ENCODE data around the gene SLC43A3. TPM values are rescaled to one million over a fixed set of nuclear protein-coding genes. Genes with fewer than 3 reads are reported as not detected.

SLC43A3 gene
- total and polyA plus RNA-seq, 9 of the 15 experiments (the other 6 are each of a cell fraction or from before 2014, with no cell fraction given) = 63.7 to 281 (median 139) TPM

GRCh38 chr11:57428643-57429042 lies 1.7 kb upstream of the SLC43A3 start (continued):
- TF ChIP-seq HDAC3 (IDR thresholded peaks at IDR 0.05; ENCODE audit: borderline replicate concordance, partially characterized antibody) (no peak), NCOA6 (IDR thresholded peaks at IDR 0.05) (no peak), ZNF232 (CRISPR knock-in tag; IDR thresholded peaks at IDR 0.05) (no peak), ZNF764 (CRISPR knock-in tag; IDR thresholded peaks at IDR 0.05; ENCODE audit: low read depth) (no peak), PTTG1 (tag; IDR thresholded peaks at IDR 0.05; ENCODE audit: low read depth) (no peak), PKNOX1 (IDR thresholded peaks at IDR 0.05) (peak; percentile 36; the same call in 1 of the 2 replicates), CSDE1 (IDR thresholded peaks at IDR 0.05) (no peak), NR2C2 (CRISPR knock-in tag; IDR thresholded peaks at IDR 0.05) (no peak), NR2C2 (tag; IDR thresholded peaks at IDR 0.05) (no peak), ZNF696 (CRISPR knock-in tag; conservative IDR thresholded peaks at IDR 0.05) (no peak), SMAD1 (IDR thresholded peaks at IDR 0.05; ENCODE audit: low read depth, low read length, partially characterized antibody) (no peak), RCOR1 (IDR thresholded peaks at IDR 0.05; ENCODE audit: borderline replicate concordance in 1 of 2, low read depth in 2 of 2, low read length in 2 of 2) (peak in 1 of 2 experiments; percentile 63; a peak in 1 of 4 replicates), UBTF (IDR thresholded peaks at IDR 0.05; ENCODE audit: borderline replicate concordance in 1 of 2, low read depth in 2 of 2, low read length in 2 of 2) (peak in 1 of 2 experiments; percentile 70; a peak in 1 of 4 replicates), TCF3 (CRISPR knock-in tag; IDR thresholded peaks at IDR 0.05) (0 out of 2 replicates have a peak, but pooled peaks have one; percentile 21), SP1 (CRISPR knock-in tag; IDR thresholded peaks at IDR 0.05) (0 out of 2 replicates have a peak, but pooled peaks have one; percentile 23), EP300 (IDR thresholded peaks at IDR 0.05; ENCODE audit: low read length) (peak; percentile 36; the same call in 1 of the 2 replicates), TAL1 (IDR thresholded peaks at IDR 0.05) (peak; percentile 38), BRF2 (IDR thresholded peaks at IDR 0.05; ENCODE audit: borderline replicate concordance, insufficient read depth, insufficient read length) (no peak), FOSL1 (tag; conservative IDR thresholded peaks at IDR 0.05) (no peak), MCM3 (IDR thresholded peaks at IDR 0.05) (no peak), CHD4 (IDR thresholded peaks at IDR 0.05; ENCODE audit: insufficient read depth, insufficient replicate concordance, low read depth, low read length, poor library complexity, severe bottlenecking) (no peak), ILF3 (IDR thresholded peaks at IDR 0.05; ENCODE audit: borderline replicate concordance) (no peak), BDP1 (IDR thresholded peaks at IDR 0.05; ENCODE audit: insufficient read depth, insufficient read length) (no peak), GTF2F1 (IDR thresholded peaks at IDR 0.05; ENCODE audit: low read depth, low read length) (no peak), ZNF277 (CRISPR knock-in tag; IDR thresholded peaks at IDR 0.05; ENCODE audit: borderline replicate concordance) (no peak)

Data from K562 (cell line).